DND-41 (cell line): ENCODE data around the gene SCGB1A1.

Source experiments
- CTCF ChIP-seq: IDR thresholded peaks from 2 replicates; pipeline ENCODE4 v1.5.1; 2012; ENCODE audit warnings: borderline replicate concordance, low read length, moderate library complexity, mild to moderate bottlenecking; ENCODE audit not compliant: poor library complexity, severe bottlenecking; ENCODE audit errors: extremely low read depth
- EZH2 ChIP-seq: IDR thresholded peaks from 3 replicates; pipeline ENCODE4 v1.6.1; 2012; ENCODE audit warnings: borderline replicate concordance, low read depth, mild to moderate bottlenecking, moderate library complexity, low read length, inconsistent platforms; ENCODE audit not compliant: severe bottlenecking

GRCh38 chr11:62398011-62398994 lies 20.5 kb upstream of the SCGB1A1 start:
- no peak for TF ChIP-seq CTCF
- TF ChIP-seq EZH2, result no peak
